HepG2 (cell line): ENCODE results near the gene SCP2D1. TPM values are rescaled to one million over a fixed set of nuclear protein-coding genes. Genes with fewer than 3 reads are reported as not detected.
A peak's percentile ranks its signal among the peaks of the same experiment; 100 is the strongest.

Experiments used
- HIVEP1 ChIP-seq: sonication (generic); formaldehyde crosslinking; IDR thresholded peaks from 2 replicates; pipeline ENCODE4 v1.4.0; 2020; ENCODE audit warnings: mild to moderate bottlenecking, missing genetic modification reagents
- IKZF5 ChIP-seq: IDR thresholded peaks from 2 replicates; pipeline ENCODE4 v1.6.1; 2018; ENCODE audit warnings: missing genetic modification reagents, mild to moderate bottlenecking, missing compliant biosample characterization
- TCF7 ChIP-seq: sonication (generic); IDR thresholded peaks from 2 replicates; pipeline ENCODE4 v1.6.1; 2016; ENCODE audit warnings: antibody characterized with exemption, low read depth
- ZBTB38 ChIP-seq: sonication (generic); formaldehyde crosslinking; IDR thresholded peaks from 2 replicates; pipeline ENCODE4 v1.5.1; 2020; ENCODE audit warnings: mild to moderate bottlenecking, missing genetic modification reagents
- ZNF44 ChIP-seq: sonication (generic); formaldehyde crosslinking; IDR thresholded peaks from 2 replicates; pipeline ENCODE4 v1.5.1; 2020; ENCODE audit warnings: mild to moderate bottlenecking, missing genetic modification reagents
- ZNF530 ChIP-seq: sonication (generic); formaldehyde crosslinking; IDR thresholded peaks from 2 replicates; pipeline ENCODE4 v1.5.0; 2020; ENCODE audit warnings: low read depth, mild to moderate bottlenecking, missing genetic modification reagents
- ZNF574 ChIP-seq: sonication (generic); formaldehyde crosslinking; IDR thresholded peaks from 2 replicates; pipeline ENCODE4 v1.4.0; 2020; ENCODE audit warnings: missing genetic modification reagents
- polyA plus RNA-seq, 8 experiments: library from polyadenylated mRNA; depleted of rRNA in 3 of 8; stranded (reverse) in 7 of 8; unstranded in 1 of 8; fragments of >200 nt; fragmentation: Illumina TruSeq in 4 of 8; extraction: Trizol in 4 of 8; gene quantifications; 2 replicates each; pipeline versions ENCODE4 v1.2.1 to v1.2.3, GENCODE V29; 2011 to 2016; ENCODE audit warnings: low read depth in 4 of 8, missing spikeins in 1 of 8, mixed read lengths in 1 of 8; ENCODE audit not compliant: insufficient read depth in 1 of 8
- total RNA-seq, 5 experiments: library from RNA; depleted of rRNA; stranded (reverse); fragments of >200 nt; fragmentation: Illumina TruSeq; extraction: Trizol; gene quantifications; 2 replicates each; pipeline ENCODE4 v1.2.3, GENCODE V29; 2016; ENCODE audit warnings: low read depth in 1 of 5
- TF ChIP-seq, protein P1 (sequence below), 2 experiments: fragments of 450-650 bp in 1 of 2; sonication (generic) in 1 of 2; formaldehyde crosslinking in 1 of 2; IDR thresholded peaks; 2 replicates each; pipeline versions ENCODE4 v1.6.1 to v1.8.0; 2016 to 2022; ENCODE audit warnings: antibody characterized with exemption in 1 of 2, mild to moderate bottlenecking in 1 of 2, missing genetic modification reagents in 1 of 2
- TF ChIP-seq, protein P2 (sequence below): sonication (generic); formaldehyde crosslinking; IDR thresholded peaks from 2 replicates; pipeline ENCODE4 v1.4.0; 2020; ENCODE audit warnings: missing genetic modification reagents
- TF ChIP-seq, protein P3 (sequence below): sonication (generic); formaldehyde crosslinking; IDR thresholded peaks from 2 replicates; pipeline ENCODE4 v1.8.0; 2022; ENCODE audit warnings: missing genetic modification reagents, mild to moderate bottlenecking, inconsistent platforms, borderline replicate concordance

Gene SCP2D1
- total and polyA plus RNA-seq, 2 of the 13 experiments (the other 11 are each of a cell fraction or from before 2014, with no cell fraction given): not detected

DNA sequence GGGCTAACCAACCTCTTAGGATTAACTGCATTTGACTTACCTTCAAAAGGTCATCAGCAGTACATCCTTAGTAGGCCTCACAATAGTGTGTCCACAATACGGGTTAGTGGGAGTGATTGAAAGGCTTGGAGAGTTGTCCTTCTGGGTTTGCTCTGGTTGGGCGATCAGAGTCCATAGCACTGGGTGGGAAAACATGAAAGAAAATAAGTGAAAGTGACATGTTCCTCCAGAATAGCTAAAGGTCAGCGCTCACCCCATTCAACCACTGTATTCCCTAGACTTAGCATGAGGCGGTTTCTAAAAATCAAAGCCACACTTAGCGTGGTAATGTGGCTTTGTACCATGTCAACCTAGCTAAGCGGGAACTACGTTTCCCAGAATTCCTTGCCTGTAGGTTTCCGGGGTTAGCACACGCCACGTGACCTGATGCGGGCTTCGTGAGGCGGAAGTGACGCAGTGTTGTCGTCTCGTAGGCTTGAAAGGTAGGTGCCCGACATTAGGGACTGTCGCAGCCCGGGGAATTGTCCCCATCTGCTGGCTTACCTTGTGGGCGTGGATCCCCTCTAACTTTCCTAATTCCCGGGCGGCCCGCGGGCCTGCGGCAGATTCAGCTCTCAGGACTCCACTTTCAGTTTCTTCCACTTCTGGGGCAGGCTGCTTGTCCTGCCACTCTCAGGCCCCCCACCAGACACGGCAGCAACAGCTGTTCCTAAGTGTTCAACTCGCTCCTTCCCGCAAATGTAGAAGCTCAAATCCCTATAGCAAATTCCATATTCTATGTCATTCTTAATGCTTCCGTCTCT lies 19.8 kb upstream of the SCP2D1 start (continued):
- TF ChIP-seq IKZF5 (peak; percentile 91), ZNF44 (0 out of 2 replicates have a peak, but pooled peaks have one; percentile 50), HIVEP1 (peak; percentile 87; the same call in 1 of the 2 replicates), TCF7 (peak; percentile 52; the same call in 1 of the 2 replicates), ZNF574 (CRISPR knock-in tag) (peak; percentile 97), ZBTB38 (0 out of 2 replicates have a peak, but pooled peaks have one; percentile 39), ZNF530 (CRISPR knock-in tag) (no peak)
- TF ChIP-seq, protein P1, sequence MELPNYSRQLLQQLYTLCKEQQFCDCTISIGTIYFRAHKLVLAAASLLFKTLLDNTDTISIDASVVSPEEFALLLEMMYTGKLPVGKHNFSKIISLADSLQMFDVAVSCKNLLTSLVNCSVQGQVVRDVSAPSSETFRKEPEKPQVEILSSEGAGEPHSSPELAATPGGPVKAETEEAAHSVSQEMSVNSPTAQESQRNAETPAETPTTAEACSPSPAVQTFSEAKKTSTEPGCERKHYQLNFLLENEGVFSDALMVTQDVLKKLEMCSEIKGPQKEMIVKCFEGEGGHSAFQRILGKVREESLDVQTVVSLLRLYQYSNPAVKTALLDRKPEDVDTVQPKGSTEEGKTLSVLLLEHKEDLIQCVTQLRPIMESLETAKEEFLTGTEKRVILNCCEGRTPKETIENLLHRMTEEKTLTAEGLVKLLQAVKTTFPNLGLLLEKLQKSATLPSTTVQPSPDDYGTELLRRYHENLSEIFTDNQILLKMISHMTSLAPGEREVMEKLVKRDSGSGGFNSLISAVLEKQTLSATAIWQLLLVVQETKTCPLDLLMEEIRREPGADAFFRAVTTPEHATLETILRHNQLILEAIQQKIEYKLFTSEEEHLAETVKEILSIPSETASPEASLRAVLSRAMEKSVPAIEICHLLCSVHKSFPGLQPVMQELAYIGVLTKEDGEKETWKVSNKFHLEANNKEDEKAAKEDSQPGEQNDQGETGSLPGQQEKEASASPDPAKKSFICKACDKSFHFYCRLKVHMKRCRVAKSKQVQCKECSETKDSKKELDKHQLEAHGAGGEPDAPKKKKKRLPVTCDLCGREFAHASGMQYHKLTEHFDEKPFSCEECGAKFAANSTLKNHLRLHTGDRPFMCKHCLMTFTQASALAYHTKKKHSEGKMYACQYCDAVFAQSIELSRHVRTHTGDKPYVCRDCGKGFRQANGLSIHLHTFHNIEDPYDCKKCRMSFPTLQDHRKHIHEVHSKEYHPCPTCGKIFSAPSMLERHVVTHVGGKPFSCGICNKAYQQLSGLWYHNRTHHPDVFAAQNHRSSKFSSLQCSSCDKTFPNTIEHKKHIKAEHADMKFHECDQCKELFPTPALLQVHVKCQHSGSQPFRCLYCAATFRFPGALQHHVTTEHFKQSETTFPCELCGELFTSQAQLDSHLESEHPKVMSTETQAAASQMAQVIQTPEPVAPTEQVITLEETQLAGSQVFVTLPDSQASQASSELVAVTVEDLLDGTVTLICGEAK (IDR thresholded peaks at IDR 0.05): peak; percentile 82
- TF ChIP-seq, protein P1 (CRISPR knock-in tag; IDR thresholded peaks at IDR 0.05): peak; percentile 91
- TF ChIP-seq, protein P2, sequence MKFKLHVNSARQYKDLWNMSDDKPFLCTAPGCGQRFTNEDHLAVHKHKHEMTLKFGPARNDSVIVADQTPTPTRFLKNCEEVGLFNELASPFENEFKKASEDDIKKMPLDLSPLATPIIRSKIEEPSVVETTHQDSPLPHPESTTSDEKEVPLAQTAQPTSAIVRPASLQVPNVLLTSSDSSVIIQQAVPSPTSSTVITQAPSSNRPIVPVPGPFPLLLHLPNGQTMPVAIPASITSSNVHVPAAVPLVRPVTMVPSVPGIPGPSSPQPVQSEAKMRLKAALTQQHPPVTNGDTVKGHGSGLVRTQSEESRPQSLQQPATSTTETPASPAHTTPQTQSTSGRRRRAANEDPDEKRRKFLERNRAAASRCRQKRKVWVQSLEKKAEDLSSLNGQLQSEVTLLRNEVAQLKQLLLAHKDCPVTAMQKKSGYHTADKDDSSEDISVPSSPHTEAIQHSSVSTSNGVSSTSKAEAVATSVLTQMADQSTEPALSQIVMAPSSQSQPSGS: peak; percentile 85
- TF ChIP-seq, protein P3, sequence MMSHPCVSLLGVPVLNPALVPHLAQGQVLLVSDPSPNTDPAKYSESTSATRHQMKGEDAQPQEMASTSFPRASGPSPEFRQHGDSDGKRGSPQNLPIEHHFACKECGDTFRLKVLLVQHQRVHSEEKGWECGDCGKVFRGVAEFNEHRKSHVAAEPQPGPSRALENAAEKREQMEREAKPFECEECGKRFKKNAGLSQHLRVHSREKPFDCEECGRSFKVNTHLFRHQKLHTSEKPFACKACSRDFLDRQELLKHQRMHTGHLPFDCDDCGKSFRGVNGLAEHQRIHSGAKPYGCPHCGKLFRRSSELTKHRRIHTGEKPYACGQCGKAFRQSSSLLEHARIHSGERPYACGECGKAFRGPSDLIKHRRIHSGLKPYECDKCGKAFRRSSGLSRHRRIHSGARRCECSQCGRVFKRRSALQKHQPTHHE (CRISPR knock-in tag): peak; percentile 66; the same call in 1 of the 2 replicates
